SW480 (cell line): ENCODE results near the gene CALR.
A peak's percentile ranks its signal among the peaks of the same experiment; 100 is the strongest.
"Not testable (repeated sequence)": the region's sequence is repeated elsewhere in the genome, so short reads cannot be mapped to it uniquely, and the experiment has no call there.

Experiments
- DNase-seq: peaks from one replicate; pipeline ENCODE4 v3.0.0-alpha.2; 2016; ENCODE audit warnings: low spot score

Gene CALR

GRCh38 chr19:12952488-12953137, 14.2 kb downstream of the CALR start:
- DNase-seq, result no peak

GRCh38 chr19:12953138-12953798, 14.9 kb downstream of the CALR start:
- DNase-seq, result no peak

- no peak for DNase-seq
Observed at GRCh38 chr19:12953799-12954611, 15.6 kb downstream of the CALR start.

GRCh38 chr19:12954612-12954962, 16.2 kb downstream of the CALR start:
- DNase-seq, result no peak

- DNase-seq, result not testable (repeated sequence)
Observed at GRCh38 chr19:12955575-12955974, 17.2 kb downstream of the CALR start.

GRCh38 chr19:12955996-12956395, 17.6 kb downstream of the CALR start:
- DNase-seq, result no peak

- DNase-seq, result peak; percentile 82
Observed at GRCh38 chr19:12956446-12957388, 18.3 kb downstream of the CALR start, which contains the start of gene GADD45GIP1. TSS of gene GADD45GIP1 (minus strand) at chr19:12957223. CDS start at chr19:12957212, 11 bp downstream.

GRCh38 chr19:12957389-12957952, 19.1 kb downstream of the CALR start:
- not testable (repeated sequence) for DNase-seq

- no peak for DNase-seq
Observed at GRCh38 chr19:12959481-12959880, 21.1 kb downstream of the CALR start.

- peak; percentile 69 for DNase-seq
Observed at GRCh38 chr19:12965017-12965811, 26.8 kb downstream of the CALR start.

GRCh38 chr19:12965812-12966135, 27.4 kb downstream of the CALR start:
- no peak for DNase-seq

GRCh38 chr19:12967907-12968306, 29.5 kb downstream of the CALR start:
- no peak for DNase-seq

- DNase-seq, result no peak
Observed at GRCh38 chr19:12969292-12969988, 31.0 kb downstream of the CALR start, which contains the start of gene DAND5. TSS of gene DAND5 (plus strand) at chr19:12969576. CDS start at chr19:12969661, 85 bp downstream.

GRCh38 chr19:12970070-12970820, 31.8 kb downstream of the CALR start:
- no peak for DNase-seq

GRCh38 chr19:12973236-12973635, 34.8 kb downstream of the CALR start:
- DNase-seq, result no peak

GRCh38 chr19:12974301-12975220, 36.2 kb downstream of the CALR start:
- peak; percentile 51 for DNase-seq

GRCh38 chr19:12975221-12975741, 36.9 kb downstream of the CALR start:
- DNase-seq, result no peak

GRCh38 chr19:12976109-12976508, 37.7 kb downstream of the CALR start:
- DNase-seq, result not testable (repeated sequence)
